Measurements from ENCODE around the gene GPX4.

GRCh38 chr19:1081301-1082164, 22.3 kb upstream of the GPX4 start:
- TF ChIP-seq CTCF (IDR thresholded peaks at IDR 0.05) (no peak), POLR2AphosphoS5 (IDR thresholded peaks at IDR 0.05) (no peak)
